ENCODE data around the gene ZNF680.

- TF ChIP-seq TCF7L2 (IDR thresholded peaks at IDR 0.05; ENCODE audit: borderline replicate concordance, extremely low read depth, insufficient read depth, insufficient read length): no peak
- no peak for TF ChIP-seq EZH2 (IDR thresholded peaks at IDR 0.05)
- TF ChIP-seq SIN3A (IDR thresholded peaks at IDR 0.05; ENCODE audit: low read depth): no peak
- no peak for TF ChIP-seq ZBTB33 (IDR thresholded peaks at IDR 0.05; ENCODE audit: extremely low read depth, insufficient replicate concordance, low read length)
Measured at GRCh38 chr7:64611717-64612116, 48.8 kb upstream of the ZNF680 start.

All from HCT116 (cell line).